OCI-LY3 (cell line): ENCODE results near the gene GJB5.

ENCODE experiments used
- EZH2phosphoT487 ChIP-seq: fragments of 200-600 bp; shearing (Covaris generic); IDR thresholded peaks from 2 replicates; pipeline ENCODE4 v1.6.1; 2018; ENCODE audit warnings: antibody characterized with exemption, mixed run types, low read depth
- TF ChIP-seq, protein P1 (sequence below): fragments of 200-600, 300-600 bp; sonication (generic); IDR thresholded peaks from 2 replicates; pipeline ENCODE4 v1.5.1; 2014; ENCODE audit warnings: antibody characterized with exemption, low read length, low read depth

GRCh38 chr1:34781844-34782391 is 27.1 kb downstream of the GJB5 start:
- TF ChIP-seq, protein P1, sequence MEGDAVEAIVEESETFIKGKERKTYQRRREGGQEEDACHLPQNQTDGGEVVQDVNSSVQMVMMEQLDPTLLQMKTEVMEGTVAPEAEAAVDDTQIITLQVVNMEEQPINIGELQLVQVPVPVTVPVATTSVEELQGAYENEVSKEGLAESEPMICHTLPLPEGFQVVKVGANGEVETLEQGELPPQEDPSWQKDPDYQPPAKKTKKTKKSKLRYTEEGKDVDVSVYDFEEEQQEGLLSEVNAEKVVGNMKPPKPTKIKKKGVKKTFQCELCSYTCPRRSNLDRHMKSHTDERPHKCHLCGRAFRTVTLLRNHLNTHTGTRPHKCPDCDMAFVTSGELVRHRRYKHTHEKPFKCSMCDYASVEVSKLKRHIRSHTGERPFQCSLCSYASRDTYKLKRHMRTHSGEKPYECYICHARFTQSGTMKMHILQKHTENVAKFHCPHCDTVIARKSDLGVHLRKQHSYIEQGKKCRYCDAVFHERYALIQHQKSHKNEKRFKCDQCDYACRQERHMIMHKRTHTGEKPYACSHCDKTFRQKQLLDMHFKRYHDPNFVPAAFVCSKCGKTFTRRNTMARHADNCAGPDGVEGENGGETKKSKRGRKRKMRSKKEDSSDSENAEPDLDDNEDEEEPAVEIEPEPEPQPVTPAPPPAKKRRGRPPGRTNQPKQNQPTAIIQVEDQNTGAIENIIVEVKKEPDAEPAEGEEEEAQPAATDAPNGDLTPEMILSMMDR = no peak
- no peak for TF ChIP-seq EZH2phosphoT487
